ENCODE results near the gene PCGF1. TPM values are rescaled to one million over a fixed set of nuclear protein-coding genes. Genes with fewer than 3 reads are reported as not detected.
A peak's percentile ranks its signal among the peaks of the same experiment; 100 is the strongest.

Gene PCGF1
- total and polyA plus RNA-seq, 2 of the 13 experiments (the other 11 are each of a cell fraction or from before 2014, with no cell fraction given), result 20.4 to 22.6 TPM

DNA sequence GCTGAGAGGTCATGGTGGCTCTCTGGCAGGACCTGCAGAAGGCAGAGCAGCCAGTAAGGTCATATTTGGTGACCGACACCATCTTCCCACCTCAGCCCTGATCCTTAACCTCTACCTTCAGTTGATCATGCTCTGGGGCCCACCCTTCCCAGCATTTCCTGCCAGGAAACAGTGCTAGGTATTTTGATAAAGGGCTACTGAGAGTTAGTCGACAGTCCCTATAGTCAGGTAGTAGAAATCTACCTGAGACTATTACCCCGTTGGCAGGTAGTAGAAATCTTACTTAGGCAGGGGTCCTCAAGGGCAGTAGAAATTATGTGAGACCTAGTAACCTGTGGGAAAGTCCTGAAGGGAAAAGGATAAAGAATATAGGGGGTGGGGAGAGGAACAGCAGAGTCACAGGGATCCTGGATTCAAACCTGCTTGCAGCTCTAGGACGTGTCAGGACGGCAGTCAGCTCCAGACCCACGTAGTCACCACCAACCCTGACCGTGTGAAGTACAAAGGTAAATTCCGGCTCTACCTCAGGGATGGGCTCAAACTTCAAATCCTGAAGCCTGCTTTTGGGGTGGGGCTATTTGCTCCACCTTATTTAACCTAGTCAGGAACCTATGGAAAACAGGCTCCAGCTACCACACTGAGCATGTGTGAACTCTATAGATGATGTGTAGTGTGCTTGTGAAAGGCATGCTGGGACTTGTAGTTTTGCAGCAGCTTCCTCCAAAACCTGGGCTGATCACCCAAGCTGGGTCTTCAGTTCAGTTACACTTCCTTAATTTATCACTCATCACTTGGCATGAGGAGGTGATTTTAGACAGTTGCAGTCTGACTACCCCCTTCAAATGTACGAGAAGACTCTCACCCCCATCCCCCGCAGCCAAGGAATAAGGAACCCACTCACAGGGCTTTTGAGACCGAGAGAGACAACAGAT is 18.5 kb upstream of the PCGF1 start, which contains the start of gene DQX1 (continued):
- TF ChIP-seq MED8 (CRISPR knock-in tag; IDR thresholded peaks at IDR 0.05; ENCODE audit: insufficient replicate concordance), result no peak
- TF ChIP-seq SMAD3 (CRISPR knock-in tag; IDR thresholded peaks at IDR 0.05), result 0 out of 2 replicates have a peak, but pooled peaks have one; percentile 31
- TF ChIP-seq HDAC1 (CRISPR knock-in tag; IDR thresholded peaks at IDR 0.05), result peak; percentile 65
- peak; percentile 91 for TF ChIP-seq THRA (CRISPR knock-in tag; IDR thresholded peaks at IDR 0.05; ENCODE audit: borderline replicate concordance)
- TF ChIP-seq ZNF841 (CRISPR knock-in tag; IDR thresholded peaks at IDR 0.05; ENCODE audit: borderline replicate concordance), result no peak
- peak; percentile 32; the same call in 1 of the 2 replicates for TF ChIP-seq ZNF274 (CRISPR knock-in tag; IDR thresholded peaks at IDR 0.05)
- no peak for TF ChIP-seq HNRNPUL1 (IDR thresholded peaks at IDR 0.05; ENCODE audit: low read depth, low read length)
- TF ChIP-seq POLR2A (IDR thresholded peaks at IDR 0.05; ENCODE audit: insufficient read depth in 1 of 2, low read depth in 2 of 2, low read length in 2 of 2), result peak; percentile 98 to 99
- TF ChIP-seq RFX3 (CRISPR knock-in tag; IDR thresholded peaks at IDR 0.05), result no peak
- no peak for TF ChIP-seq BRF2 (CRISPR knock-in tag; IDR thresholded peaks at IDR 0.05)
- TF ChIP-seq, protein P1, sequence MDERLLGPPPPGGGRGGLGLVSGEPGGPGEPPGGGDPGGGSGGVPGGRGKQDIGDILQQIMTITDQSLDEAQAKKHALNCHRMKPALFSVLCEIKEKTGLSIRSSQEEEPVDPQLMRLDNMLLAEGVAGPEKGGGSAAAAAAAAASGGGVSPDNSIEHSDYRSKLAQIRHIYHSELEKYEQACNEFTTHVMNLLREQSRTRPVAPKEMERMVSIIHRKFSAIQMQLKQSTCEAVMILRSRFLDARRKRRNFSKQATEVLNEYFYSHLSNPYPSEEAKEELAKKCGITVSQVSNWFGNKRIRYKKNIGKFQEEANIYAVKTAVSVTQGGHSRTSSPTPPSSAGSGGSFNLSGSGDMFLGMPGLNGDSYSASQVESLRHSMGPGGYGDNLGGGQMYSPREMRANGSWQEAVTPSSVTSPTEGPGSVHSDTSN (CRISPR knock-in tag; IDR thresholded peaks at IDR 0.05), result no peak
- no peak for TF ChIP-seq ZNF292 (CRISPR knock-in tag; IDR thresholded peaks at IDR 0.05; ENCODE audit: borderline replicate concordance, low read depth)
- no peak for TF ChIP-seq ARID2 (CRISPR knock-in tag; IDR thresholded peaks at IDR 0.05; ENCODE audit: borderline replicate concordance)
- TF ChIP-seq ZNF317 (CRISPR knock-in tag; IDR thresholded peaks at IDR 0.05), result peak; percentile 100
- peak; percentile 40; the same call in 1 of the 2 replicates for TF ChIP-seq MYC (CRISPR knock-in tag; IDR thresholded peaks at IDR 0.05; ENCODE audit: borderline replicate concordance)
- TF ChIP-seq ZNF740 (CRISPR knock-in tag; IDR thresholded peaks at IDR 0.05), result no peak
- no peak for TF ChIP-seq RNF219 (CRISPR knock-in tag; IDR thresholded peaks at IDR 0.05)
- TF ChIP-seq PHF8 (CRISPR knock-in tag; IDR thresholded peaks at IDR 0.05), result peak; percentile 21; the same call in 1 of the 2 replicates
- no peak for TF ChIP-seq PRDM4 (CRISPR knock-in tag; IDR thresholded peaks at IDR 0.05; ENCODE audit: borderline replicate concordance)
- no peak; the same call in 1 of the 2 replicates for TF ChIP-seq GABPA (IDR thresholded peaks at IDR 0.05; ENCODE audit: low read depth, low read length)
- peak; percentile 88 for TF ChIP-seq GABPA (CRISPR knock-in tag; IDR thresholded peaks at IDR 0.05; ENCODE audit: low read depth)
